ENCODE data around the gene PAK2.
A peak's percentile ranks its signal among the peaks of the same experiment; 100 is the strongest.
"Not testable (repeated sequence)": the region's sequence is repeated elsewhere in the genome, so short reads cannot be mapped to it uniquely, and the experiment has no call there.

The PAK2 gene

DNA sequence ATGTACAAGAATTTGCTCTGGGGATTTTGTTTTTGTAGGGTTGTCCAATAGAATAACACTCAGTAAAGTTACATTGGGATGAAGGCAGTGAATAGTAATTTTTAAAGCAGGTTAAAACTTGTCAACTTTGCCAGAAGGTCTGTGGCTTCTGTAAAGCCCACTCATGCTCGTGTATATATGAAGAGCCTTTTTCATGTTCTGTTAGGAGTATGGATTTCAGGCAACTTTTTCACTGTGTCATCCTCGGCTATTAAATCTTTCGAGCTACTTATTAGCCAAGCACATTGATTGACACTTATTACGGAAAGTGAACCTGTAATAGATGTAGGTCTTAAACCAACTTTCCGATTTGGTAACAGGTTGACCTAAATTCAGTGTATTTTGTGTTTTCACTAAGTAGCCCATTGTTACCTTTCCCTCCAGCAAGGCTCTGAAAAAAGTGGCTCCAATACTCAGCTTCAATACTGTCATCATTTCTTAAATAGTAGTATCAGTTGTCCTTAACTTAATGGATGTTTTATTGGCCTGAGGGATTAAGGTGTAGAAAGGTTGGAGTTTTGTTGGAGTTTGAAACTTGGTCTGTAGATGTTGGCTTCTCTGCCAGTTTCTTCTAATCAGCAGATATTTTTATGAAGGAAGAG lies 1.7 kb downstream of the PAK2 start:
- no peak for DNase-seq (ENCODE audit: extremely low read depth, insufficient read length)
- Histone ChIP-seq H3K27me3 (replicated peaks; ENCODE audit: control insufficient read depth, insufficient read depth, low read length) (no peaks in the 10 kb centered on the region), H3K36me3 (ENCODE audit: control insufficient read depth, insufficient read depth, low read length) (no peaks in the 10 kb centered on the region), H3K4me3 (replicated peaks; ENCODE audit: low read depth, low read length) (peak overlapping the region; percentile 96)
- TF ChIP-seq, protein P1, sequence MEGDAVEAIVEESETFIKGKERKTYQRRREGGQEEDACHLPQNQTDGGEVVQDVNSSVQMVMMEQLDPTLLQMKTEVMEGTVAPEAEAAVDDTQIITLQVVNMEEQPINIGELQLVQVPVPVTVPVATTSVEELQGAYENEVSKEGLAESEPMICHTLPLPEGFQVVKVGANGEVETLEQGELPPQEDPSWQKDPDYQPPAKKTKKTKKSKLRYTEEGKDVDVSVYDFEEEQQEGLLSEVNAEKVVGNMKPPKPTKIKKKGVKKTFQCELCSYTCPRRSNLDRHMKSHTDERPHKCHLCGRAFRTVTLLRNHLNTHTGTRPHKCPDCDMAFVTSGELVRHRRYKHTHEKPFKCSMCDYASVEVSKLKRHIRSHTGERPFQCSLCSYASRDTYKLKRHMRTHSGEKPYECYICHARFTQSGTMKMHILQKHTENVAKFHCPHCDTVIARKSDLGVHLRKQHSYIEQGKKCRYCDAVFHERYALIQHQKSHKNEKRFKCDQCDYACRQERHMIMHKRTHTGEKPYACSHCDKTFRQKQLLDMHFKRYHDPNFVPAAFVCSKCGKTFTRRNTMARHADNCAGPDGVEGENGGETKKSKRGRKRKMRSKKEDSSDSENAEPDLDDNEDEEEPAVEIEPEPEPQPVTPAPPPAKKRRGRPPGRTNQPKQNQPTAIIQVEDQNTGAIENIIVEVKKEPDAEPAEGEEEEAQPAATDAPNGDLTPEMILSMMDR (IDR thresholded peaks at IDR 0.05; ENCODE audit: insufficient read depth, low read length, poor library complexity, severe bottlenecking) = no peak

DNA sequence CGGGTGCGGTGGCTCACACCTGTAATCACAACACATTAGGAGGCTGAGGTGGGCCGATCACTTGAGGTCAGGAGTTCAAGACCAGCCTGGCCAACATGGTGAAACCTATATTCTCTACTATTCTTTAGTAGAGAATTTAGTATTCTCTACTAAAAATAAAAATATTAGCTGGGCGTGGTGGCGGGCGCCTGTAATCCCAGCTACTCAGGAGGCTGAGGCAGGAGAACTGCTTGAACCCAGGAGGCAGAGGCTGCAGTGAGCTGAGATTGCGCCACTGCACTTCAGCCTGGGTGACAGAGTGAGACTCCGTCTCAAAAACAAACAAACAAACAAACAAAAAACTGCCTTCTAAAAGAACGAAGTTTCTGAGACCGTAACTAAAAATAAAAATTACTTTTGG lies 3.9 kb downstream of the PAK2 start:
- not testable (repeated sequence) for H3K4me3 ChIP-seq (replicated peaks; ENCODE audit: low read depth, low read length); H3K36me3 ChIP-seq (ENCODE audit: control insufficient read depth, insufficient read depth, low read length)

DNA sequence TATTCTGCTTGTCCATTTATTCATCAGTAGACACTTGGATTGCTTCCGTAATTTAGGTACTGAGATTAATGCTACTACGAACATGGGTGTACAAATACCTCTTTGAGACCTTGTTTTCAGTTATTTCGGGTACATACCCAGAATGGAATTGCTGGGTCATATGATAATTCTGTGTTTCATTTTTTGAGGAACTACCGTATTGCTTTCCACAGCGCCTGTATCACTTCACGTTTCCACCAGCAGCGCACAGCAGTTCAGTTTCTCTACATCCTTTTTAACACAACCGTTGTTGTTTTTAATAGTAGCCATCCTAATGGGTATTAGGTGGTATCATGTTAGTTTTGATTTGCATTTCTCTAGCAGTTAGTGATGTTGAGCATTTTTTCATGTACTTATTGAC lies 9.5 kb downstream of the PAK2 start:
- Histone ChIP-seq H3K4me3 (replicated peaks; ENCODE audit: low read depth, low read length) (no peak overlapping the region), H3K27me3 (replicated peaks; ENCODE audit: control insufficient read depth, insufficient read depth, low read length) (no peaks in the 10 kb centered on the region), H3K36me3 (ENCODE audit: control insufficient read depth, insufficient read depth, low read length) (no peaks in the 10 kb centered on the region)
- TF ChIP-seq, protein P1 (IDR thresholded peaks at IDR 0.05; ENCODE audit: insufficient read depth, low read length, poor library complexity, severe bottlenecking) = no peak
- DNase-seq (ENCODE audit: extremely low read depth, insufficient read length) = no peak

More for the DNA sequence above, 3.9 kb downstream of the PAK2 start:
- not testable (repeated sequence) for H3K27me3 ChIP-seq (replicated peaks; ENCODE audit: control insufficient read depth, insufficient read depth, low read length); DNase-seq (ENCODE audit: extremely low read depth, insufficient read length)

DNA sequence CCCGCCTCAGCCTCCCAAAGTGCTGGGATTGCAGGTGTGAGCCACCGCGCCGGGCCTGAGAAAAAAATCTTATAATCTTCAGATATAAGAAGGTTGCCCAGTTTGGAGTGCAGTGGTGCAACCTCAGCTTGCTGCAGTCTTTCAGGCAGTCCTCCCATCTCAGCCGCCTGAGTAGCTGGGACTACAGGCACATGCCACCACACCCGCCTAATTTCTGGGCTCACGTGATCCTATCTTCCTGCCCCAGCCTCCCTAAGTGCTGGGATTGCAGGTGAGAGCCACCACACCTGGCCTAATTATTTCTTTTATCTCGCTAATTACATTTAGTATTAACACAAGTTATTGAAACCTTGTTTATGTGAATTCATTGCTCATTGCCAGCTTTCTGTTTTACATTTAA lies 13.5 kb downstream of the PAK2 start:
- no peak overlapping the region for H3K4me3 ChIP-seq (replicated peaks; ENCODE audit: low read depth, low read length)
- peaks cover 2% of the 10 kb centered on the region for H3K36me3 ChIP-seq (ENCODE audit: control insufficient read depth, insufficient read depth, low read length)

DNA sequence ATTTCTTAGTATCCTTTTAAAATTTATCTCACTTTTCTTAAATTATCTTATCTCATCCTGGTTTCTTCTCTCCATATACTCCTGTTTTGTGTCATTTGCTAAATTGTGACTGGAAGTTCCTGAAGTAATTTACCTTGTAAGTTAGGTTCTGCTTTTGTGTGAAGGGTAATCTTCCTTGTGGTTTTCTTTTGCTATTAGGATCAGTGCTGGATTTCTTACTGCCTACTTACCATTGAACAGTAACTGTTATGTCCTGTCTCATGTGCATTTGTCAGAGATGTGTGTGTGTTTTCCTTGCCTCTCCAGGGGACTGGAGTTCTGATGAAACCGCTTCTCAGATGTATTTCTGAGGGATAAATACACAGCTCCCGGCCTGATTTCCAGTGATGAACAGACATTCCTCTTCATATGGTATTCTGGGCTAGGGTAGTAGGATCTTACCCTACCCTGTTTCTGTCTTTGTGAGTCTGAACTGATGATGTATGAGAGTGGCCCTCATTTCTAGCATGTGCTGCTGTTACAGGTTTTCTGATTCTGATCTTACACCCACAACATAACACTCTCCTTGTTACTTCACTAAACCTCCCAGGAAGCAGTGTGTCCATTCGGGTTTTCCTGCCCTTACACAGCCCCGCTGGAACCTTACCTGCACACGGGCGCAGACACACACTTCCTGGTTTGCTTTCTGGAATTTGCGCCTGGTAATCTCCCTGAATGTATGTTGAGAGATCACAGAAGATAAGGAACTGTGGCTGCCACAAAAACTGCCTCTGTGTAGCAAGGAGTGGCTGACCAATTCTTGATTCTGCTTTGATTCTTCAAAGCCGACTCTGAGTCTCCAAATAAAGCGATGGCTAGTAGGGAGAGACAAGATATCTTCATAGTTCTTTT lies 14.7 kb downstream of the PAK2 start:
- DNase-seq (ENCODE audit: extremely low read depth, insufficient read length) = no peak
- peaks cover 2% of the 10 kb centered on the region for H3K36me3 ChIP-seq (ENCODE audit: control insufficient read depth, insufficient read depth, low read length)

More for the DNA sequence above, 13.5 kb downstream of the PAK2 start:
- TF ChIP-seq, protein P1 (IDR thresholded peaks at IDR 0.05; ENCODE audit: insufficient read depth, low read length, poor library complexity, severe bottlenecking) = no peak
- DNase-seq (ENCODE audit: extremely low read depth, insufficient read length) = no peak
- H3K27me3 ChIP-seq (replicated peaks; ENCODE audit: control insufficient read depth, insufficient read depth, low read length) = no peaks in the 10 kb centered on the region

DNA sequence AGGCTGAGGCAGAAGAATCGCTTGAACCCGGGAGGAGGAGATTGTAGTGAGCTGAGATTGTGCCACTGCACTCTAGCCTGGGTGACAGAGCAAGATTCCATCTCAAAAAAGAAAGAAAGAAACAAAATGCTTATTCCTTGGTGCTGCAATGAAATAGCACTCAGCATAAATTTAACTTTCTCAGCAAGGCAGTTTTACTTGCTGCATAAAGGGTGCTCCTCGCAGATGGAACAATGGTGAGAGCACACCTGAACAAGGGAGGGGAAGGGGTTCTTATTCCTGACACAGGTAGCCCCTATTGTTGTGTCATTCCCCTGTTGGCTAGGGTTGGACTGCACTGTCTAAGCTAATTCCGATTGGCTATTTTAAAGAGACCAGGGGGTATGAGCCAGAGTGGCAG lies 17.1 kb downstream of the PAK2 start:
- TF ChIP-seq, protein P1 (IDR thresholded peaks at IDR 0.05; ENCODE audit: insufficient read depth, low read length, poor library complexity, severe bottlenecking) = no peak
- no peak for DNase-seq (ENCODE audit: extremely low read depth, insufficient read length)
- Histone ChIP-seq H3K27me3 (replicated peaks; ENCODE audit: control insufficient read depth, insufficient read depth, low read length) (no peaks in the 10 kb centered on the region), H3K36me3 (ENCODE audit: control insufficient read depth, insufficient read depth, low read length) (peaks cover 2% of the 10 kb centered on the region), H3K4me3 (replicated peaks; ENCODE audit: low read depth, low read length) (no peak overlapping the region)

More for the DNA sequence above, 14.7 kb downstream of the PAK2 start:
- TF ChIP-seq, protein P1 (IDR thresholded peaks at IDR 0.05; ENCODE audit: insufficient read depth, low read length, poor library complexity, severe bottlenecking) = no peak
- no peak overlapping the region for H3K4me3 ChIP-seq (replicated peaks; ENCODE audit: low read depth, low read length)
- H3K27me3 ChIP-seq (replicated peaks; ENCODE audit: control insufficient read depth, insufficient read depth, low read length) = no peaks in the 10 kb centered on the region

Data from GM06990 (cell line).